Right atrium auricular region (tissue), 2 donors: Measurements from ENCODE around the gene TFAP2E. TPM values are rescaled to one million over a fixed set of nuclear protein-coding genes. Genes with fewer than 3 reads are reported as not detected.

Experiments used
- DNase-seq: peaks from one replicate; pipeline ENCODE4 v3.0.0-alpha.2; 2019; ENCODE audit warnings: low spot score
- H3K27ac ChIP-seq, 2 donors: fragments of 200-600 bp; sonication (generic); 1 replicate in 1 of 2; 2 replicates in 1 of 2; pipeline ENCODE4 v1.5.1; 2016 to 2019
- H3K27me3 ChIP-seq, 2 donors: fragments of 200-600 bp; sonication (generic); one replicate each; pipeline versions ENCODE4 v1.5.1 to v1.6.0; 2017 to 2019
- H3K36me3 ChIP-seq: fragments of 200-600 bp; sonication (generic); one replicate; pipeline ENCODE4 v1.5.1; 2016
- H3K4me1 ChIP-seq, 2 donors: fragments of 200-600 bp; sonication (generic); one replicate each; pipeline versions ENCODE4 v1.5.1 to v1.6.0; 2017 to 2019
- H3K4me3 ChIP-seq, 2 donors: fragments of 200-600 bp; sonication (generic); 1 replicate in 1 of 2; 2 replicates in 1 of 2; pipeline ENCODE4 v1.5.1; 2017 to 2019; ENCODE audit warnings: mild to moderate bottlenecking in 1 of 2, moderate library complexity in 1 of 2
- H3K9me3 ChIP-seq, 2 donors: fragments of 200-600 bp; sonication (generic); one replicate each; pipeline ENCODE4 v1.5.1; 2019
- total RNA-seq, 2 donors: library from RNA; depleted of rRNA; stranded (reverse); fragments of >200 nt; gene quantifications; one replicate each; pipeline ENCODE4 v1.1.0, GENCODE V29; 2016
- TF ChIP-seq, protein P1 (sequence below), 2 donors: fragments of 200-600 bp; sonication (generic); IDR thresholded peaks; one replicate each; pipeline ENCODE4 v1.5.1; 2019; ENCODE audit warnings: antibody characterized with exemption in 2 of 2

The TFAP2E gene
- total RNA-seq, 2 donors from 2014 or later: not detected

DNA sequence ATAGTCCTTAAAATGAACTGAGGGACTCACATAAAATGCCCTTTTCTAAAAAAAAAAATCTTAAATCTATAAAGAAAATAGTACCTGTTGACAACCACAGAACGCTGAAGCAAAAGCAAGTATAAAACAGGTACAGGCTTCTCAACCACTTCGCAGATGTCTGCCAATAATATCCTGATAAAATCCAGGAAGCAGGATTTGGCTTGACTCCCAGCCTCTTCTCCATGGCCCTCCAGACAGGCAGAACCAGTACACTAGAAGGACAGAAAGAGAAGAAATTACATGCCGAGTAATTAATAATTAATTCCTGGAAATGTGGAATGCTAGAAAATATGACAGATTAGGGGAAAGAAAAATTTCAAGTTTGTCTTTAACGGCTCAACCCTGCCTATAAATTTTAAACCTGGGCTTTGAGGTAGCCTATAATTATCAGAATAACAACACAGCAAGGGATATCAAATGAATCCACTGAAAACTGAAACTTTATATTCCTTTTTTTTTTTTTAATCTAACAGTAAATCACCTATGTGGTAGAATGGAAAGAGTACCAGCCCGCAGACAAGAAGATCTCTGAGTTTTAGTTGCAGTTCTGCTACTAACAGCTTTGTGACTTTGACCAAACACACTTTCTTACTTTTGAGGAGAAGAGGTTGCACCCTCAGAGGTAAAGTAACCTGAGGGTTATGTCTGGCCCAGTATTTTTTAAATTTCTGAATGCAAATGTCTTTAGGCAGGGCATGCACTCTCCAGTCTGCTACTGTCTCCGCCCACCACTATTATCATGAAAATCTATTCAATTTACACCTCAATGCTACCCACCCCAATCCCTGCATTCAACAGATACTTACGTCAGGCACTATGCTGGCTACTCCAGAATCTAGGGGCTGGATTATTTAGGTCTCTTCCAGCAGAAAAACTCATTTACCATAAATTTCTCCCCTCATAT lies 18.6 kb upstream of the TFAP2E start:
- no peak for DNase-seq
- Histone ChIP-seq H3K4me3 (no peak overlapping the region), H3K27me3 (no peaks in the 10 kb centered on the region), H3K4me1 (peaks cover 0 to 49% of the 10 kb centered on the region in 2 donors), H3K36me3 (peaks cover 20% of the 10 kb centered on the region), H3K9me3 (no peaks in the 10 kb centered on the region), H3K27ac (peak overlapping the region in 1 of 2 donors; percentile 27)
- TF ChIP-seq, protein P1, sequence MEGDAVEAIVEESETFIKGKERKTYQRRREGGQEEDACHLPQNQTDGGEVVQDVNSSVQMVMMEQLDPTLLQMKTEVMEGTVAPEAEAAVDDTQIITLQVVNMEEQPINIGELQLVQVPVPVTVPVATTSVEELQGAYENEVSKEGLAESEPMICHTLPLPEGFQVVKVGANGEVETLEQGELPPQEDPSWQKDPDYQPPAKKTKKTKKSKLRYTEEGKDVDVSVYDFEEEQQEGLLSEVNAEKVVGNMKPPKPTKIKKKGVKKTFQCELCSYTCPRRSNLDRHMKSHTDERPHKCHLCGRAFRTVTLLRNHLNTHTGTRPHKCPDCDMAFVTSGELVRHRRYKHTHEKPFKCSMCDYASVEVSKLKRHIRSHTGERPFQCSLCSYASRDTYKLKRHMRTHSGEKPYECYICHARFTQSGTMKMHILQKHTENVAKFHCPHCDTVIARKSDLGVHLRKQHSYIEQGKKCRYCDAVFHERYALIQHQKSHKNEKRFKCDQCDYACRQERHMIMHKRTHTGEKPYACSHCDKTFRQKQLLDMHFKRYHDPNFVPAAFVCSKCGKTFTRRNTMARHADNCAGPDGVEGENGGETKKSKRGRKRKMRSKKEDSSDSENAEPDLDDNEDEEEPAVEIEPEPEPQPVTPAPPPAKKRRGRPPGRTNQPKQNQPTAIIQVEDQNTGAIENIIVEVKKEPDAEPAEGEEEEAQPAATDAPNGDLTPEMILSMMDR (IDR thresholded peaks at IDR 0.05): no peak

DNA sequence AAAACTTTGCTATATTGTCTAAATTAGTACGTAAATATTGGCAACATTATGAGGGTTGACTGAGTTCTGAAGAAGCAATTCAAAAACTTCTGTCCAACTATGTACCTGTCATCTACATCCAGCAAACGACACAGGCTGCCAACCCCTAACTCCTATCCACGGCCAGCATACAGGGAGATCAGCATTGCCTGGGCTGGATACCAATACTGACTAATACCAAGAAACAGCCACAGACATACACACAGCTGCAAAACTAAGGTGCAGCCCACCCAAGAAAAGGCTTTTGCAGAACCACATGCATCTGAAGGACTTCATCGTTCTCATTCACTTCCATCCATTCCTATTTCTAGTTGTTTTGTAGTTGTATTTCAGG lies 17.9 kb upstream of the TFAP2E start:
- TF ChIP-seq, protein P1 (IDR thresholded peaks at IDR 0.05): no peak
- Histone ChIP-seq H3K27me3 (no peaks in the 10 kb centered on the region), H3K36me3 (peaks cover 20% of the 10 kb centered on the region), H3K4me1 (peaks cover 0 to 51% of the 10 kb centered on the region in 2 donors), H3K27ac (no peak overlapping the region), H3K9me3 (no peaks in the 10 kb centered on the region), H3K4me3 (no peak overlapping the region)
- DNase-seq: no peak

DNA sequence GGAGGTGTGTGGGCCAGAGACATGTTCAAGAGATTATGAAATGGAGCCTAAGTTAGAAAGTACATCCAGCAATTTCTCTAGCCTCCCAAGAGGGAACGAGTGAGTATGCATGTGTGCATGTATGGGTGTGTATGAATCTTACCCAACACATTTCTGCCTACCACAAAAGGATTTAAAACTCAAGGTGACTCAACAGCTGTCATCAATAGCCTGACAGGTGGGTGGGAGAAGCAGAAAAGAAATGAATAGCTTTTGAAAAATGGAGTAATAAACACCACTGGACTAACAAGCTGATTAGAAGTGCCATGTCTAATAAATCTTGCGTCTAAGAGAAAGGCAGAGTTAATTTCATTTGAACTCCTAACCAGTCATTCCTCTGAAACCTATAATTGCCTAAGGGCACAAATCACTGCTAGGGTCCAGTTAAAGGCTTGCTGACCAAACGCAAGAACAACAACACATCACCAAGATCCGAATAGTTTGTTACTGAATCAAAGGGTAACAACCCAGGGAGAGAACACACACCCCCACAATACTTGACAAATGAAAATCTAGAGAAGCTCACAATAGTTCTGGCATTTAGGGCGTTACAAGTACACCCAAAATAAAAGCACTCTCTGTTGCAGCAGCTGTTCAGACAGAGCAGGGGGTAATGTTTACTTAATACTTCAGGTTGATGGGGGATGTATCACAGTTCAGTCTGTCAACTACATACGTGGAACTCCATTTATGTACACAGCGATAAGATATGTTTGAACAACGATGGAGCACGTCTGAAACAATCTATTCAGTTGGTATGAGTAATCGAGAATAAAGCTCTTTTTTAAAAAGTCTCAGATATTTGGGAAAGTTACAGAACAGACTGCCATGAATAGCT lies 17.3 kb upstream of the TFAP2E start:
- TF ChIP-seq, protein P1 (IDR thresholded peaks at IDR 0.05): no peak
- H3K4me3 ChIP-seq: peak overlapping the region in 1 of 2 donors; percentile 74
- H3K27ac ChIP-seq: no peak overlapping the region
- H3K27me3 ChIP-seq: no peaks in the 10 kb centered on the region
- H3K9me3 ChIP-seq: no peaks in the 10 kb centered on the region
- no peak for DNase-seq
- H3K4me1 ChIP-seq: peaks cover 0 to 57% of the 10 kb centered on the region in 2 donors
- peaks cover 20% of the 10 kb centered on the region for H3K36me3 ChIP-seq

DNA sequence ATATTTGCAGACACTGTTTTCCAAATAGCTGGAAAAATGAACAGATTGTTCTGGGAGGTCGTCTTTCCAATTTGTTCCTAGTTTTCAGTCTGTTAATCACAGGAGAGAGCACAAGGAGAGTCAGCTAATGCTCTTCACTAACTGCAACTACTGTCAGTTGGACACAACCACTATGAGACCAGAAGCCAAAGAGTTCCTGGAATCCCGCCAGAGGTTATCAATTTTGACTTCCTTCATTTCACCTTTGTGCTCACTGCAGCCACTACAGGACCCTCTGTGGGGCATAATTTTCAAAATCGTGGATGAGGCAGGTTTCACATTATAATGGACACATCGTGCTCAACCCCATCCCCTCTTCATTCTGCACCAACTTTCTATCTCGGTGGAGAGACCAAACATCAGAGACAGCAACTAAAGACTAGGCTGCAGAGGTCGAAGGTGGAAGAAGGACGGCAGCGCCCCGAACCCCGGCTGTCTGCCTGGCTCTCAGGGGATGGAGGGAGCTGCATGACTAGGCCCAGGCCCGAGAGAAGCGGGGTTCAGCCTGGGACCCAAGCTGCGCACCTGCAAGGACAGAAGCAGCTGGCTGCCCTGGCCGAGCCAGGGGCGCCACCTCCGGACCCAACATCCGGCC lies 16.5 kb upstream of the TFAP2E start:
- Histone ChIP-seq H3K4me3 (peak overlapping the region; percentile 74 to 84), H3K27ac (peak overlapping the region; percentile 96 to 97), H3K4me1 (peaks cover 0 to 65% of the 10 kb centered on the region in 2 donors), H3K9me3 (no peaks in the 10 kb centered on the region), H3K36me3 (peaks cover 20% of the 10 kb centered on the region), H3K27me3 (no peaks in the 10 kb centered on the region)
- TF ChIP-seq, protein P1 (IDR thresholded peaks at IDR 0.05): no peak
- no peak for DNase-seq

DNA sequence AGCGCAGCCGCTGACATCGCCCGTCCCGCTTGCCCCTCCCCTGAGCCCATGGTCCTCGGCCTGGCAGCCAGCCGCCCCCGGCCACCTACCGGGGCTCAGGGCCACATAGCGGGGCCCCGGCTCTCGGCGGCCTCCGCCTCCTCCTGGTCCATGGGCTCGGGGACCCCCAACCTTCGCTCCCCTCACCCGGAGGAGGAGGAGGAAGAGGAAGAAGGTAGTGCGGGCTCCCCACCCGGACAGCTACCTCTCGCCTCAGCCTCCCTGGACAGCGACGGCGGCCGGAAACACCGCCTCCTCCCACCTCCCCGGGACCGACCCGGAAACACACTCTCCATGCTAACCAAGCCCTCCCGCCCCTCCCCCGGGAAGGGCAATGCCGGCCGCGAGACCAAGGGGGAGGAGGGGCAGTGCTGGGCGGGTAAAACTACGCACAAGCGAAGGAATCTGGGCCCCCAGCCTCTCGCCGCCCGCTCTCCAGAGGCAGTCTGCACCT lies 15.9 kb upstream of the TFAP2E start, which contains the start of gene KIAA0319L:
Gene KIAA0319L, minus strand, starts transcription at position 286 of the 493 bp plus-strand sequence. CDS start 2,912 bp downstream, outside the sequence.
- Histone ChIP-seq H3K27me3 (no peaks in the 10 kb centered on the region), H3K4me1 (peaks cover 0 to 68% of the 10 kb centered on the region in 2 donors), H3K27ac (peak within 1 kb of the TSS; percentile 96 to 97), H3K36me3 (peaks cover 18% of the 10 kb centered on the region), H3K4me3 (peak within 1 kb of the TSS; percentile 74 to 84), H3K9me3 (no peaks in the 10 kb centered on the region)
- TF ChIP-seq, protein P1 (IDR thresholded peaks at IDR 0.05): peak in 1 of 2 donors; percentile 16
- no peak for DNase-seq
